ENCODE data around the gene ANXA6.

ANXA6 gene

DNA sequence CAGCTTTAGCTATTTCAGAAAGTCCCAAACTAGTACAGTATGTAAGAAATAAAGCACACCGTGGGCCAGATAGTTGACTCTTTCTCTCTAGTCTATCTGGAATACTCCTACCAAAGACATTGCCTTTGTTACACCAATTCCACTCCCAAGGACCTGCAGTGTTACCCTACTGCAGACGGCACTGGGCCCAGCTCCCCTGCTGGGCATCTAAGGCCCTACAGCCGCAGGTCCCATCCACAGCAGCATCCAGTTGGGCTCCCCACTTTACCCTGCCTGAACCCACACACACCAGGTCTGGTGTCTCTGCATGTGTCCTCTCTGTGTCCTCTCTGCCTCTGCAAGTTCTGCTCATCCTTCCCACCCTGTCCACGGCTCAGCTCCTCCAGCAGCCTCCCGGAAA lies 99.3 kb downstream of the ANXA6 start:
- DNase-seq: no peak

DNA sequence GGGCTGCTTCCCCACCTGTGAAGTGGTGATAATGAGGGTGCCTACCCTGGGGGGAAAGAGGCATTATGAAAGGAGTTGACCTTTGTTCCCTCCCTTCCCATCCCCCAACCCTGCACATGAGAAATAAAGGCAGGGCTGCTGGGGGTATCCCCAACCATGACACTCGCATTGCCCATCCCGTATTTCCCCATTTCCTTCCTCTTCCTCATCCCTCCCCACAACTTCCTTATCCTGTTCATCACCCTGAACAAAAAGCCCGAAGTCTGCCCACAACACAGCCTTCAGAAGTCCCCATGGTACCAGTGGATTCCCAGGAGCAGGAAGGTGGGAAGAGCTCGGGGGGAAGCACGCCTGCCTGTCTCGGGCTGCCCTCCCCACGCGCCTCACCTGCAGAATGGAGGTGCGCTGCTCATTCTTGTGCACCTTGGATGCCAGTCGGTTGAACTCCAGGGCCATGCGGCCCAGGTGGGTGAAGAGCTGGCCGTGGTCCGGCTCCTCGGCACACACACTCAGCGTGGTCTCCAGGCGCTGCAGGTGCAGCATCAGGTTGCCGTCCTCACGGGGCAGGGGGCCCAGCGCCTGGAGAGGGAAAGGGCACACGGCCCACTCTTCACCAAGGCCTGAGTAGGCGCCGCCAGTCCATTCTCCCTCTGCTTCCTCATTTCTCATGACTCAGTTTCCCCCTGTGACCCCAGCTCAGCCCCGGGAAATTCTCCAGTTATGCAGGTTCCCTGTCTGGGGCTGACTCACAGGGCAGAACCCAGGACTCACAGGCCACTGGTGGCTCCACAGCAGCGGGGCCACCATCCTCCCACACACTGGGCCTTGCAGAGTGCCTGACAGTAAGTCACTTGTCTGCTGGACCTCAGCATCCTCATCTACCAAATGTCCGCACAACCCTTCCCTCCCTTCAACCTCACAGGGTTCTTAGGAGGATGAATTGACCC lies 100.9 kb downstream of the ANXA6 start:
- DNase-seq: no peak

DNA sequence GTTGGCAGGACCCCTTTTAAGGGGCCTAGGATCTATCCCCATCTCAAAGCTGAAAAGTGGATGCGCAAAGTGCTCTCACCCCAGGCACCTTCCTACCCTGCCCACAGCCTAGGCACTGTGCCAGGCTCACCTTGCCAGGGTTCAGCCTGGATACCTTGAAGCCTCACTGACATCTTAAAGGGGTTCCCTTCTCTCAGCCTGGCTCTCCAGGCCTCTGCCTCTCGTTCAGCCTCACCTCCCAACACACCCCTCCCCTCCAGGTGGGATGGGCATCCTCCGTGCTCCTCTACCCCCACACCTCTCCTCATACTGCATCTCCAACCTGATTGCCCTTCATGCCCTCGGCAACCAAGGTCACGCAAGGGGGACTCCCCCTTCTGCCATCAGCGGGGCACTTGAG lies 102.2 kb downstream of the ANXA6 start:
- no peak for DNase-seq

GRCh38 chr5:151054709-151055108 lies 102.9 kb downstream of the ANXA6 start:
- DNase-seq: no peak

DNA sequence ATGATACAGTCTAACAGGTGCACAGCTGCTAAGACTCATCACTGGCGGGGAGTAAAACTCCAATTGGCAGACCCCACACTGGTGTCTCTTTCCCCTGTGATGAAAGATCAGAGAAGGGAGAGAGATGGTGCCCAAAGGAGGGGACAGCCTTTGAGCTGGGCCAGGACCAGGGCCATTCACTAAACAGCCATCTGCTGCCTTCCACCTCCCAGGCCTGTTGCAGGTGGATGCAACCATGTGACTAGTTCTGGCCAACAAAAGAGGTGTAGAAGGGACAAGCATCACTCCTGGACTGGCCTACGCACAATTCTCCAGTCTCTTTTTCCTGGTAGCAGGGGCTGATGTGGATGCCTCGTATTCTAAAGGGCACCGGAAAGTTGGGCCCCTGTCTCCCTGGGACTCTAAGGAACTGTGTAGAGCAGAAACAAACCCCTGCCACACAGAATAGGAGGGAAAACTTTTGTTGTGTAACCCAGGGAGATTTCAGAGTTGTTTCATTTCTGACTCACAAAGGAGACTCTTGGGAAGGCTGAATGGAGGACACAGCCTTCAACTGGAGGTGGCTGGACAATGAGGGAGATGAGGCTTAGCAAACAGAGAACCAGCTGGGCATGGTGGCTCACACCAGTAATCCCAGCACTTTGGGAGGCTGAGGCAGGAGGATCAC lies 103.7 kb downstream of the ANXA6 start:
- no peak for DNase-seq

- DNase-seq: no peak
Measured at GRCh38 chr5:151052836-151053235, 104.7 kb downstream of the ANXA6 start.

DNA sequence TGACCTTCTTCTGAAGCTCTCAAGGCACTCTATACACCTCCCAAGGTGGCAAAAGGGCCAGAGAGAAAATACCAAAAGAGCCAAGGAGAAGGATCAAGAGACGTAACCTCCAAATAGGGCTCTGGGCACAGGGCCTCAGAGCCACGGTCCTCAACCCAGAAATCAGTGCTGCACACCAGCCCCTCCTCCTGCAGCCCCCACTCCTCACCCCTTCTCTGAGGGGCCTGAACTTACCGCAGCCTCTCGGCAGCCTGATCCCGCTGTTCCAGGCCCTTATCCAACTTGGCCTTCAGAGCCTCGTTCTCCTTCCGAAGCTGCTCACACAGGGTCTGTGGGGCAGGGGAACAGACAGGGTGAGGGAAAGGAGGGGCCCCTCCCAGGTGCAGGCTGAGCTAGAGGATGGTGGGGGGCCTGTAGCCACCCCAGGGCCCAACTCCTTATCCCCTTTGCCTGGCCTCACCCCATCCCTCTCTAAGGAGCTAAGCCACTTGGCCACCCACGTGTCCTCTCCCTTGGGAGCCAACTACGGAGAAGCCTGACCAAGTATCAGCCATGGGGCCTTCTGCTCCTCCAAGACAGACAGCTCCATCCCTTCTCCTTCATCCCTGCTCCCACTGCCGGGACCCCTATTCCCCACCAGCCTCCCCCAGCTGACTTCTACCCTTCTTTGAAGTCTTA lies 105.5 kb downstream of the ANXA6 start:
- DNase-seq: no peak

GRCh38 chr5:151051066-151051930 lies 106.3 kb downstream of the ANXA6 start:
- no peak for DNase-seq

Data from NCI-H748 treated with DMSO at 0.1 percent for 48 hours (cell line).